Measurements from ENCODE around the gene PDZD2.

Gene PDZD2

DNA sequence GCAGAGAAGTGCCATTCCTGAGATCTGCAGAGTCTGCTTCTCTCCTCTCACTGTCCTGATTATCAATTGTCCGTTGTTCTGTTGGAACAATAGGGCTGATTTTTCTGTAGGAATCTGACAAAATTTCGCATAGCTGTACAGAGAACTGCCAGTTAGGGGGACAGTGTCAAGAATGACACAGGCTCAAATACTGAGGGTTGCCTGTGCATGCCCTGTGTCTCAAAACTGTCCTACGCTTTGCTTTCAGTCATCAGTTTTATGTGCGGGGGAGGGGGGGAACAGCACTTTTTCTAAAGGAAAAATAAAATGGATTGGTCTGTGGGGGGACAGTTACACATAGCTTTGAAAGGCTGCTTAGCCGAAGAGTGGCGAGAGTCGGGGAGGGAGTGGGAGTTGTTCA is 248.6 kb downstream of the PDZD2 start:
- no peak overlapping the region for H3K4me3 ChIP-seq (ENCODE audit: control insufficient read depth in 1 of 7, extremely low read depth in 1 of 7, insufficient read depth in 4 of 7, low read depth in 2 of 7, low read length in 6 of 7)
- no peak overlapping the region for H3K27ac ChIP-seq (ENCODE audit: insufficient read depth in 1 of 2, low read depth in 1 of 2, low read length in 2 of 2, poor library complexity in 1 of 2, severe bottlenecking in 2 of 2)
- peaks cover 0 to 10% (median 5%) of the 10 kb centered on the region in 4 experiments for H3K4me1 ChIP-seq (ENCODE audit: control extremely low read depth in 1 of 4, control insufficient read depth in 4 of 4, insufficient read depth in 4 of 4, low read length in 3 of 4)
- no peaks in the 10 kb centered on the region for H3K27me3 ChIP-seq (replicated peaks in 2 of 5; ENCODE audit: control insufficient read depth in 4 of 5, insufficient read depth in 5 of 5, low read length in 4 of 5)
- DNase-seq: no peak
- H3K36me3 ChIP-seq (ENCODE audit: control insufficient read depth in 4 of 4, insufficient read depth in 4 of 4, low read length in 3 of 4): no peaks in the 10 kb centered on the region
- WGBS (ENCODE audit: insufficient coverage): 92% methylated on average over 6 of the region's 7 CpGs
- H3K9me3 ChIP-seq (ENCODE audit: control extremely low read depth in 1 of 5, control insufficient read depth in 4 of 5, insufficient read depth in 2 of 5, low read depth in 1 of 5, low read length in 4 of 5): no peaks in the 10 kb centered on the region
- ChIA-PET CTCF (no interaction called here), POLR2A (no interaction called here)

DNA sequence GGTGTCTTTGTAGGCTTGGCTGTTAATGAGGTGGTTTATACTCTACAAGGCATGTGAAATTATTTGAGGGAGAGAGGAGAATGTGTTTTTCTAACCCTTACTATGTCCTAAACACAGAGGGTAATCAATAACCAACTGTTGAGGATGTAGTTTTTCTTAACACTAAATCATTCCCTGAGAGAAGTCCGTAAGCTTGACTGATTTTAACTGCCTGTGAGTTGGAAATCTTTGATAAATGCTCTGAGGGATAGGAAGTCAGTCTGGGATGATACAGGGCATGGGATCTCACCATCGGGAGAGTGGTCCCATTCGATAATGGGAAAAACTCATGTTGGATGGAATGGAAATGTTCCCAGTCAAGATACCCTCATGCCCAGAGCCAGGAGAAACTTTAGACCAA is 249.6 kb downstream of the PDZD2 start:
- Histone ChIP-seq H3K4me1 (ENCODE audit: control extremely low read depth in 1 of 4, control insufficient read depth in 4 of 4, insufficient read depth in 4 of 4, low read length in 3 of 4) (peaks cover 0 to 10% (median 5%) of the 10 kb centered on the region in 4 experiments), H3K27ac (ENCODE audit: insufficient read depth in 1 of 2, low read depth in 1 of 2, low read length in 2 of 2, poor library complexity in 1 of 2, severe bottlenecking in 2 of 2) (no peak overlapping the region), H3K9me3 (ENCODE audit: control extremely low read depth in 1 of 5, control insufficient read depth in 4 of 5, insufficient read depth in 2 of 5, low read depth in 1 of 5, low read length in 4 of 5) (no peaks in the 10 kb centered on the region), H3K36me3 (ENCODE audit: control insufficient read depth in 4 of 4, insufficient read depth in 4 of 4, low read length in 3 of 4) (no peaks in the 10 kb centered on the region), H3K4me3 (ENCODE audit: control insufficient read depth in 1 of 7, extremely low read depth in 1 of 7, insufficient read depth in 4 of 7, low read depth in 2 of 7, low read length in 6 of 7) (no peak overlapping the region), H3K27me3 (replicated peaks in 2 of 5; ENCODE audit: control insufficient read depth in 4 of 5, insufficient read depth in 5 of 5, low read length in 4 of 5) (no peaks in the 10 kb centered on the region)
- no peak for DNase-seq
- WGBS (ENCODE audit: insufficient coverage): 100% methylated on average over 3 of the region's 3 CpGs
- ChIA-PET CTCF (no interaction called here), POLR2A (no interaction called here)

DNA sequence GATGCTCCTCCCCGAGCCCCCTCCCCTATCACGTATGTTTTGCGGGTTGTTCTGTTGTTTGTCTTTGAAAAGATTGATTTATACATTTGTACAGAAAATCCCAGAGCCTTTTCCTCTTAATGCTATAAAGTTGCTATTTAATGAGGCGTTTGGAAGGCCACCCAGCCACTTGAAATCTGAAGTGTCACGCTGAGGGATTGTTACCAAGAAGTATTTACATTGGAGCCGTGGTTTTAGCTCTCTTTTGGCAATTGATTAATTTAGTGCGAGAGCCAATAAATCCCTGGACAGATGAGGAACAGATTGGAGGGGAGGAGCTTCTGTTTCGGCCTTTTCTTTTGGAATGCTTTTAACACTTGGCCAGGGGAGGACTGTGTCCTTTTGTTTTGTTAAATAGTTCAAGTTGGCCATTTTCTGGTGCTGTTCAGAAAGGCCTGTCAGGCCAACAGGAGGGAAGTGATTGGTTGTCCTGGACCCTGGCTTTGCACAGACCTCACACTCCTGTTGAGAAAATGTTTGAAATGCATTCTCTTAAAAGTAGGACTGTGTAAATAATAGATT is 250.2 kb downstream of the PDZD2 start:
- 90% methylated on average over 5 of the region's 8 CpGs for WGBS (ENCODE audit: insufficient coverage)
- ChIA-PET POLR2A (no interaction called here), CTCF (no interaction called here)
- no peak overlapping the region for H3K4me3 ChIP-seq (ENCODE audit: control insufficient read depth in 1 of 7, extremely low read depth in 1 of 7, insufficient read depth in 4 of 7, low read depth in 2 of 7, low read length in 6 of 7)
- DNase-seq: no peak
- H3K4me1 ChIP-seq (ENCODE audit: control extremely low read depth in 1 of 4, control insufficient read depth in 4 of 4, insufficient read depth in 4 of 4, low read length in 3 of 4): peaks cover 0 to 10% (median 5%) of the 10 kb centered on the region in 4 experiments
- no peaks in the 10 kb centered on the region for H3K27me3 ChIP-seq (replicated peaks in 2 of 5; ENCODE audit: control insufficient read depth in 4 of 5, insufficient read depth in 5 of 5, low read length in 4 of 5)
- H3K27ac ChIP-seq (ENCODE audit: insufficient read depth in 1 of 2, low read depth in 1 of 2, low read length in 2 of 2, poor library complexity in 1 of 2, severe bottlenecking in 2 of 2): no peak overlapping the region
- no peaks in the 10 kb centered on the region for H3K9me3 ChIP-seq (ENCODE audit: control extremely low read depth in 1 of 5, control insufficient read depth in 4 of 5, insufficient read depth in 2 of 5, low read depth in 1 of 5, low read length in 4 of 5)
- no peaks in the 10 kb centered on the region for H3K36me3 ChIP-seq (ENCODE audit: control insufficient read depth in 4 of 4, insufficient read depth in 4 of 4, low read length in 3 of 4)

DNA sequence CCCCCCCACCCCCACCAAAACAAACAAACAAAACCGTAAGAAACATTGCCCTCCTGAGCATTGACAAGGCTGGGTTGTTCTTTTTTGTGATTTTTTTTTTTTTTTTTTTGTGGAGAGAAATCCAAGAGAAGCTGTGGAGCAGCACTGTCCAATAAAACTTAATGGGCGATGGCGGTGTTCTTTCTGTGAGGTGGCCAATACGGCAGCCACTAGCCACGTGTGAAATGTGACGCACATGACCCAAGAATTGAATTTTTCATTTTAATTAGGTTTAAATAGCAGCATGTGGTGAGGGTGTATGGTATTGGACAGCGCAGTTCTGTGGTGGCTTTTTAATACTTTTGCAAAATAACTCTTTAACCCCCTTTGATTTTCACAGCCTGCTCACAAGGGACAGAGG is 251.1 kb downstream of the PDZD2 start:
- no peaks in the 10 kb centered on the region for H3K36me3 ChIP-seq (ENCODE audit: control insufficient read depth in 4 of 4, insufficient read depth in 4 of 4, low read length in 3 of 4)
- ChIA-PET CTCF (no interaction called here), POLR2A (no interaction called here)
- no peak overlapping the region for H3K27ac ChIP-seq (ENCODE audit: insufficient read depth in 1 of 2, low read depth in 1 of 2, low read length in 2 of 2, poor library complexity in 1 of 2, severe bottlenecking in 2 of 2)
- 96% methylated on average over 3 of the region's 7 CpGs for WGBS (ENCODE audit: insufficient coverage)
- no peaks in the 10 kb centered on the region for H3K9me3 ChIP-seq (ENCODE audit: control extremely low read depth in 1 of 5, control insufficient read depth in 4 of 5, insufficient read depth in 2 of 5, low read depth in 1 of 5, low read length in 4 of 5)
- no peak for DNase-seq
- no peak overlapping the region for H3K4me3 ChIP-seq (ENCODE audit: control insufficient read depth in 1 of 7, extremely low read depth in 1 of 7, insufficient read depth in 4 of 7, low read depth in 2 of 7, low read length in 6 of 7)
- H3K27me3 ChIP-seq (replicated peaks in 2 of 5; ENCODE audit: control insufficient read depth in 4 of 5, insufficient read depth in 5 of 5, low read length in 4 of 5): no peaks in the 10 kb centered on the region
- H3K4me1 ChIP-seq (ENCODE audit: control extremely low read depth in 1 of 4, control insufficient read depth in 4 of 4, insufficient read depth in 4 of 4, low read length in 3 of 4): peaks cover 0 to 10% (median 5%) of the 10 kb centered on the region in 4 experiments

DNA sequence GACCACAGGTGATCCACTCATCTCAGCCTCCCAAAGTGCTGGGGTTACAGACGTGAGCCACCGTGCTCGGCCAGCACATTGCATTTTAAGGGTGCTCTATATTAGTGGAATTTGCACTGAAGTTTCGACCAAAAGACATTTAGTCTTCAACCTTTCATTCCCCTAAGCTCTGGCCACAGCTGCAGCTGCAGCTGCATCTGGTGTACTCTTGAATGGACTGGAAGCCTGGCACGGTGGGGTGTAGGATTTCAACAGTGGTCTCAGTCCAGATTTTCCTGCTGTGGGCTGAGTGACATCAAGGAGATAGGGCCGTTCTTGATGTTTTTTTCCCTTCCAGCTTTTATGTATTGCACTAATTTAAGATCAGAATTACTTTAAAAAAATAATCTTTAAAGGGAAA is 255.2 kb downstream of the PDZD2 start:
- H3K27ac ChIP-seq (ENCODE audit: insufficient read depth in 1 of 2, low read depth in 1 of 2, low read length in 2 of 2, poor library complexity in 1 of 2, severe bottlenecking in 2 of 2): no peak overlapping the region
- no peaks in the 10 kb centered on the region for H3K27me3 ChIP-seq (replicated peaks in 2 of 5; ENCODE audit: control insufficient read depth in 4 of 5, insufficient read depth in 5 of 5, low read length in 4 of 5)
- POLR2A ChIA-PET: interaction anchor here (0.7 kb wide), 1 partner anchor 76 kb away, joined by 3 read pairs; no protein-coding TSS in a partner anchor
- no peak for DNase-seq
- 100% methylated on average over 2 of the region's 6 CpGs for WGBS (ENCODE audit: insufficient coverage)
- H3K36me3 ChIP-seq (ENCODE audit: control insufficient read depth in 4 of 4, insufficient read depth in 4 of 4, low read length in 3 of 4): no peaks in the 10 kb centered on the region
- H3K4me1 ChIP-seq (ENCODE audit: control extremely low read depth in 1 of 4, control insufficient read depth in 4 of 4, insufficient read depth in 4 of 4, low read length in 3 of 4): no peaks in the 10 kb centered on the region
- CTCF ChIA-PET: no interaction called here
- no peak overlapping the region for H3K4me3 ChIP-seq (ENCODE audit: control insufficient read depth in 1 of 7, extremely low read depth in 1 of 7, insufficient read depth in 4 of 7, low read depth in 2 of 7, low read length in 6 of 7)
- no peaks in the 10 kb centered on the region for H3K9me3 ChIP-seq (ENCODE audit: control extremely low read depth in 1 of 5, control insufficient read depth in 4 of 5, insufficient read depth in 2 of 5, low read depth in 1 of 5, low read length in 4 of 5)

DNA sequence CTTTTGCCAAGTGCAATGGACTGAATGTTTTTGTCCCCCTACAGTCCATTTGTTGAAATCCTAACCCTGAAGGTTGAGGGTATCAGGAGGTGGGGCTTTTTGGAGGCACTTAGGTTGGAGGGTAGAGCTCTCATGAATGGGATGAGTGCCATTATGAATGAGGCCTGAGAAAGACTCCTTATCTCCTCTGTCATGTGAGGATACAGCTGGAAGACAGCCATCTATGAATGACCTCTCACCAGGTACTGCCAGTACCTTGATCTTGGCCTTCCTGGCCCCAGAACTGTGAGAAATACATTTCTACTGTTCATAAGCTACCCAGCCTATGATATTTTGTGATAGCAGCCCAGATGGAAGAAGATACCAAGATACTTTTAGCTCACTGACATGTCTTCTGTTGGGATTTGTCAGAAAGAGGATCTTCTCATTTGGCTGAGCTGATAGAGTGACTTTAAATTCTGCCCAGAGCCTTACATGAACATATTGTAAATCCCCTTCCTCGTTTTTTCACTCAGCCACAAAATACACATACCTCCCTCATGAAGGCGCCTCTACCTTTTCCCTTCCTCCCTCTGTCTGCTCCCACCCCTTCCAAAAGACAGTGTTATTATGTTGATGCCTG is 256.4 kb downstream of the PDZD2 start:
- H3K27ac ChIP-seq (ENCODE audit: insufficient read depth in 1 of 2, low read depth in 1 of 2, low read length in 2 of 2, poor library complexity in 1 of 2, severe bottlenecking in 2 of 2): no peak overlapping the region
- no peaks in the 10 kb centered on the region for H3K27me3 ChIP-seq (replicated peaks in 2 of 5; ENCODE audit: control insufficient read depth in 4 of 5, insufficient read depth in 5 of 5, low read length in 4 of 5)
- no peaks in the 10 kb centered on the region for H3K9me3 ChIP-seq (ENCODE audit: control extremely low read depth in 1 of 5, control insufficient read depth in 4 of 5, insufficient read depth in 2 of 5, low read depth in 1 of 5, low read length in 4 of 5)
- no peak for DNase-seq
- ChIA-PET CTCF (no interaction called here), POLR2A (no interaction called here)
- H3K36me3 ChIP-seq (ENCODE audit: control insufficient read depth in 4 of 4, insufficient read depth in 4 of 4, low read length in 3 of 4): peaks cover 0 to 3% (median 0%) of the 10 kb centered on the region in 4 experiments
- H3K4me1 ChIP-seq (ENCODE audit: control extremely low read depth in 1 of 4, control insufficient read depth in 4 of 4, insufficient read depth in 4 of 4, low read length in 3 of 4): no peaks in the 10 kb centered on the region
- WGBS (ENCODE audit: insufficient coverage): 100% methylated on average over 1 of the region's 2 CpGs
- no peak overlapping the region for H3K4me3 ChIP-seq (ENCODE audit: control insufficient read depth in 1 of 7, extremely low read depth in 1 of 7, insufficient read depth in 4 of 7, low read depth in 2 of 7, low read length in 6 of 7)

DNA sequence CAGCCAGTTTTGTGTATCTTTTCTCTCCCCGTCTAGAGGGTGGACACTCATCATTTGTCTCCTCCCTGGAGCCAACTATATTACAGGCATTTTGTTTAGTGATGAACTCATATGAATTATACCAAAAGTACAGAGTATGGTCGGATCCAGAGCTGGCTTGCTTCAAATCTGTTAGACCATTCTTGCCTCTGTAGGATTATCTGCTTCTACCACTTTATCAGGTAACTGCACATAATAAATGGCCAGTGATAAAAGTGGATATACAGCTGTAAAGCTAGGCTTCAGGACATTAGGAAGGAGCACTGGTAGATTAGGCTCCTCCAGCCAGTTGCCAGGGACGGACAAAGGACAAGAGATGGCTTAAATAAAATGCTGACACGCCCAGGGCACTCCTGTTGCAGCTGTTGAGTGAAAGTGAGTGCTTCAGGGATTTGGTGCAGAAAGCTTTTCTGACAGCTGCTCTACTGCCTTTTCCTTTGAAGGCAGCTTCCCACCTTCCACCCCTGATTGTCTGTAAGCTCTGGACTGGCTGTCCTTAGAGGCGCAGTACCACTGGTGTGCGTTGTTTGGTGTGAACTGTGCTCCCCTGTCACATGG is 259.2 kb downstream of the PDZD2 start:
- CTCF ChIA-PET: no interaction called here

More for the DNA sequence above, 259.2 kb downstream of the PDZD2 start:
- Histone ChIP-seq H3K27ac (ENCODE audit: insufficient read depth in 1 of 2, low read depth in 1 of 2, low read length in 2 of 2, poor library complexity in 1 of 2, severe bottlenecking in 2 of 2) (no peak overlapping the region), H3K27me3 (replicated peaks in 2 of 5; ENCODE audit: control insufficient read depth in 4 of 5, insufficient read depth in 5 of 5, low read length in 4 of 5) (no peaks in the 10 kb centered on the region), H3K4me3 (ENCODE audit: control insufficient read depth in 1 of 7, extremely low read depth in 1 of 7, insufficient read depth in 4 of 7, low read depth in 2 of 7, low read length in 6 of 7) (no peak overlapping the region), H3K36me3 (ENCODE audit: control insufficient read depth in 4 of 4, insufficient read depth in 4 of 4, low read length in 3 of 4) (peaks cover 0 to 3% (median 0%) of the 10 kb centered on the region in 4 experiments), H3K4me1 (ENCODE audit: control extremely low read depth in 1 of 4, control insufficient read depth in 4 of 4, insufficient read depth in 4 of 4, low read length in 3 of 4) (no peaks in the 10 kb centered on the region), H3K9me3 (ENCODE audit: control extremely low read depth in 1 of 5, control insufficient read depth in 4 of 5, insufficient read depth in 2 of 5, low read depth in 1 of 5, low read length in 4 of 5) (peaks cover 0 to 5% (median 3%) of the 10 kb centered on the region in 5 experiments)
- 100% methylated on average over 4 of the region's 6 CpGs for WGBS (ENCODE audit: insufficient coverage)
- POLR2A ChIA-PET: interaction anchor here (0.9 kb wide), 1 partner anchor 44 kb away, joined by 3 read pairs; no protein-coding TSS in a partner anchor
- peak in 1 of 3 donors; percentile 23 for DNase-seq
